ENCODE measurements around the gene C19orf12. TPM values are rescaled to one million over a fixed set of nuclear protein-coding genes. Genes with fewer than 3 reads are reported as not detected.

The C19orf12 gene
- polyA plus RNA-seq, 1 donor from 2014 or later = 83.8 TPM

GRCh38 chr19:29673451-29674371 is 41.4 kb downstream of the C19orf12 start:
- no peaks in the 10 kb centered on the region for H4K20me1 ChIP-seq (ENCODE audit: insufficient read depth)
- H3K27ac ChIP-seq (ENCODE audit: low read length) = no peak overlapping the region

DNA sequence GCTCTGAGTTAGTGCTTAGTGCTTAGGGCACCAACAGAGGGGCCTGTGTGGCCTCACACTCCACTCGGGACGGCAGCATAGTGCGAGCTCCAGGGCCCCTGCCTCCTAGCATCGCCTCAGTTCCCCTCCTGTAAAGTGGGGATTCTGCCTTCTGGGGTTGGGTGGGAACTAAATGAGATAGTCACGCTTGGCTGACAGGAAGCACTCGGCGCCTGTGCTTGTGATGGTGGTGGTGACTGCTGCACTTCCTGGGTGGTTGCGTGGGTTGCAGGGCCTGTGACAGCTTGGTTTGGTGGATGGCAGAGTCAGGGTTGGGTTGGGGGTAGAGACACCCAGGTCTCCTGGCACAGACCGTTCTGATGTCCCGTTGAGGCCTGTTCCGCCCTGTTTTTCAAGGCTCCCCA is 42.1 kb downstream of the C19orf12 start:
- Histone ChIP-seq H3K27ac (ENCODE audit: low read length) (no peak overlapping the region), H3K4me3 (ENCODE audit: low read length) (no peak overlapping the region), H3K27me3 (ENCODE audit: insufficient read depth, low read depth, low read length) (no peaks in the 10 kb centered on the region), H3K9me3 (ENCODE audit: low read length) (no peaks in the 10 kb centered on the region), H3K9me2 (ENCODE audit: insufficient read depth, low read length) (no peaks in the 10 kb centered on the region), H4K20me1 (ENCODE audit: insufficient read depth) (no peaks in the 10 kb centered on the region), H3K36me3 (ENCODE audit: insufficient read depth, low read length) (no peaks in the 10 kb centered on the region), H3K79me2 (replicated peaks; ENCODE audit: insufficient read depth, low read length) (no peaks in the 10 kb centered on the region), H3K9ac (ENCODE audit: low read length) (no peak overlapping the region), H2AFZ (ENCODE audit: low read depth, low read length) (no peak overlapping the region), H3F3A (ENCODE audit: insufficient read depth, low read length, poor library complexity, severe bottlenecking) (no peaks in the 10 kb centered on the region), H3K4me2 (ENCODE audit: low read length) (no peak overlapping the region)
- no peak for TF ChIP-seq SMC3 (conservative IDR thresholded peaks at IDR 0.05; ENCODE audit: poor library complexity)
- TF ChIP-seq MXI1 (conservative IDR thresholded peaks at IDR 0.05; ENCODE audit: poor library complexity, severe bottlenecking) = no peak
- no peak for TF ChIP-seq RAD21 (conservative IDR thresholded peaks at IDR 0.05)
- TF ChIP-seq, protein P1, sequence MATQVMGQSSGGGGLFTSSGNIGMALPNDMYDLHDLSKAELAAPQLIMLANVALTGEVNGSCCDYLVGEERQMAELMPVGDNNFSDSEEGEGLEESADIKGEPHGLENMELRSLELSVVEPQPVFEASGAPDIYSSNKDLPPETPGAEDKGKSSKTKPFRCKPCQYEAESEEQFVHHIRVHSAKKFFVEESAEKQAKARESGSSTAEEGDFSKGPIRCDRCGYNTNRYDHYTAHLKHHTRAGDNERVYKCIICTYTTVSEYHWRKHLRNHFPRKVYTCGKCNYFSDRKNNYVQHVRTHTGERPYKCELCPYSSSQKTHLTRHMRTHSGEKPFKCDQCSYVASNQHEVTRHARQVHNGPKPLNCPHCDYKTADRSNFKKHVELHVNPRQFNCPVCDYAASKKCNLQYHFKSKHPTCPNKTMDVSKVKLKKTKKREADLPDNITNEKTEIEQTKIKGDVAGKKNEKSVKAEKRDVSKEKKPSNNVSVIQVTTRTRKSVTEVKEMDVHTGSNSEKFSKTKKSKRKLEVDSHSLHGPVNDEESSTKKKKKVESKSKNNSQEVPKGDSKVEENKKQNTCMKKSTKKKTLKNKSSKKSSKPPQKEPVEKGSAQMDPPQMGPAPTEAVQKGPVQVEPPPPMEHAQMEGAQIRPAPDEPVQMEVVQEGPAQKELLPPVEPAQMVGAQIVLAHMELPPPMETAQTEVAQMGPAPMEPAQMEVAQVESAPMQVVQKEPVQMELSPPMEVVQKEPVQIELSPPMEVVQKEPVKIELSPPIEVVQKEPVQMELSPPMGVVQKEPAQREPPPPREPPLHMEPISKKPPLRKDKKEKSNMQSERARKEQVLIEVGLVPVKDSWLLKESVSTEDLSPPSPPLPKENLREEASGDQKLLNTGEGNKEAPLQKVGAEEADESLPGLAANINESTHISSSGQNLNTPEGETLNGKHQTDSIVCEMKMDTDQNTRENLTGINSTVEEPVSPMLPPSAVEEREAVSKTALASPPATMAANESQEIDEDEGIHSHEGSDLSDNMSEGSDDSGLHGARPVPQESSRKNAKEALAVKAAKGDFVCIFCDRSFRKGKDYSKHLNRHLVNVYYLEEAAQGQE (IDR thresholded peaks at IDR 0.05; ENCODE audit: borderline replicate concordance) = no peak
- TF ChIP-seq, protein P2, sequence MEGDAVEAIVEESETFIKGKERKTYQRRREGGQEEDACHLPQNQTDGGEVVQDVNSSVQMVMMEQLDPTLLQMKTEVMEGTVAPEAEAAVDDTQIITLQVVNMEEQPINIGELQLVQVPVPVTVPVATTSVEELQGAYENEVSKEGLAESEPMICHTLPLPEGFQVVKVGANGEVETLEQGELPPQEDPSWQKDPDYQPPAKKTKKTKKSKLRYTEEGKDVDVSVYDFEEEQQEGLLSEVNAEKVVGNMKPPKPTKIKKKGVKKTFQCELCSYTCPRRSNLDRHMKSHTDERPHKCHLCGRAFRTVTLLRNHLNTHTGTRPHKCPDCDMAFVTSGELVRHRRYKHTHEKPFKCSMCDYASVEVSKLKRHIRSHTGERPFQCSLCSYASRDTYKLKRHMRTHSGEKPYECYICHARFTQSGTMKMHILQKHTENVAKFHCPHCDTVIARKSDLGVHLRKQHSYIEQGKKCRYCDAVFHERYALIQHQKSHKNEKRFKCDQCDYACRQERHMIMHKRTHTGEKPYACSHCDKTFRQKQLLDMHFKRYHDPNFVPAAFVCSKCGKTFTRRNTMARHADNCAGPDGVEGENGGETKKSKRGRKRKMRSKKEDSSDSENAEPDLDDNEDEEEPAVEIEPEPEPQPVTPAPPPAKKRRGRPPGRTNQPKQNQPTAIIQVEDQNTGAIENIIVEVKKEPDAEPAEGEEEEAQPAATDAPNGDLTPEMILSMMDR (IDR thresholded peaks at IDR 0.05; ENCODE audit: poor library complexity, severe bottlenecking) = no peak
- no peak for TF ChIP-seq POLR2AphosphoS5 (IDR thresholded peaks at IDR 0.05)
- no peak for TF ChIP-seq EZH2 (IDR thresholded peaks at IDR 0.05; ENCODE audit: borderline replicate concordance, insufficient read depth, low read length, poor library complexity, severe bottlenecking)
- TF ChIP-seq TAF1 (IDR thresholded peaks at IDR 0.05; ENCODE audit: low read depth) = no peak
- no peak for TF ChIP-seq EP300 (conservative IDR thresholded peaks at IDR 0.05; ENCODE audit: poor library complexity, severe bottlenecking)

More at GRCh38 chr19:29673451-29674371, 41.4 kb downstream of the C19orf12 start:
- Histone ChIP-seq H3K4me2 (ENCODE audit: low read length) (no peak overlapping the region), H3K27me3 (ENCODE audit: insufficient read depth, low read depth, low read length) (no peaks in the 10 kb centered on the region), H3K9ac (ENCODE audit: low read length) (no peak overlapping the region), H3F3A (ENCODE audit: insufficient read depth, low read length, poor library complexity, severe bottlenecking) (no peaks in the 10 kb centered on the region), H3K9me3 (ENCODE audit: low read length) (no peaks in the 10 kb centered on the region), H2AFZ (ENCODE audit: low read depth, low read length) (no peak overlapping the region), H3K36me3 (ENCODE audit: insufficient read depth, low read length) (no peaks in the 10 kb centered on the region), H3K4me3 (ENCODE audit: low read length) (no peak overlapping the region), H3K79me2 (replicated peaks; ENCODE audit: insufficient read depth, low read length) (no peaks in the 10 kb centered on the region), H3K9me2 (ENCODE audit: insufficient read depth, low read length) (no peaks in the 10 kb centered on the region)
- no peak for TF ChIP-seq EP300 (conservative IDR thresholded peaks at IDR 0.05; ENCODE audit: poor library complexity, severe bottlenecking)
- no peak for TF ChIP-seq POLR2AphosphoS5 (IDR thresholded peaks at IDR 0.05)
- no peak for TF ChIP-seq MXI1 (conservative IDR thresholded peaks at IDR 0.05; ENCODE audit: poor library complexity, severe bottlenecking)
- TF ChIP-seq SMC3 (conservative IDR thresholded peaks at IDR 0.05; ENCODE audit: poor library complexity) = no peak
- TF ChIP-seq, protein P1 (IDR thresholded peaks at IDR 0.05; ENCODE audit: borderline replicate concordance) = no peak
- TF ChIP-seq, protein P2 (IDR thresholded peaks at IDR 0.05; ENCODE audit: poor library complexity, severe bottlenecking) = no peak
- TF ChIP-seq RAD21 (conservative IDR thresholded peaks at IDR 0.05) = no peak
- TF ChIP-seq TAF1 (IDR thresholded peaks at IDR 0.05; ENCODE audit: low read depth) = no peak
- TF ChIP-seq EZH2 (IDR thresholded peaks at IDR 0.05; ENCODE audit: borderline replicate concordance, insufficient read depth, low read length, poor library complexity, severe bottlenecking) = no peak

Measured in neural cell (in vitro differentiated cells).